ENCODE measurements around the gene CPXM1.

Gene CPXM1

GRCh38 chr20:2747676-2748235 lies 52.7 kb downstream of the CPXM1 start:
- no peak for DNase-seq

GRCh38 chr20:2746636-2747265 lies 53.7 kb downstream of the CPXM1 start:
- no peak for DNase-seq

GRCh38 chr20:2745936-2746635 lies 54.3 kb downstream of the CPXM1 start:
- no peak for DNase-seq

- no peak for DNase-seq
Observed at GRCh38 chr20:2745060-2745910, 55.1 kb downstream of the CPXM1 start.

Measured in NK-92 treated with Interleukin-12 subunit alpha and Interleukin-12 subunit beta, amount 100 ng/mL, for 24 hours (cell line).